HG03575 (cell line): ENCODE measurements around the gene ENTPD5.

Experiments used
- ATAC-seq: cut with Tn5 transposase; IDR thresholded peaks from one replicate; pipeline ENCODE4 v1.9.1; 2021; ENCODE audit not compliant: unreplicated experiment, insufficient number of reproducible peaks, low FRiP score; ENCODE audit errors: extremely low read depth

ENTPD5 gene, protein sequence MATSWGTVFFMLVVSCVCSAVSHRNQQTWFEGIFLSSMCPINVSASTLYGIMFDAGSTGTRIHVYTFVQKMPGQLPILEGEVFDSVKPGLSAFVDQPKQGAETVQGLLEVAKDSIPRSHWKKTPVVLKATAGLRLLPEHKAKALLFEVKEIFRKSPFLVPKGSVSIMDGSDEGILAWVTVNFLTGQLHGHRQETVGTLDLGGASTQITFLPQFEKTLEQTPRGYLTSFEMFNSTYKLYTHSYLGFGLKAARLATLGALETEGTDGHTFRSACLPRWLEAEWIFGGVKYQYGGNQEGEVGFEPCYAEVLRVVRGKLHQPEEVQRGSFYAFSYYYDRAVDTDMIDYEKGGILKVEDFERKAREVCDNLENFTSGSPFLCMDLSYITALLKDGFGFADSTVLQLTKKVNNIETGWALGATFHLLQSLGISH

DNA sequence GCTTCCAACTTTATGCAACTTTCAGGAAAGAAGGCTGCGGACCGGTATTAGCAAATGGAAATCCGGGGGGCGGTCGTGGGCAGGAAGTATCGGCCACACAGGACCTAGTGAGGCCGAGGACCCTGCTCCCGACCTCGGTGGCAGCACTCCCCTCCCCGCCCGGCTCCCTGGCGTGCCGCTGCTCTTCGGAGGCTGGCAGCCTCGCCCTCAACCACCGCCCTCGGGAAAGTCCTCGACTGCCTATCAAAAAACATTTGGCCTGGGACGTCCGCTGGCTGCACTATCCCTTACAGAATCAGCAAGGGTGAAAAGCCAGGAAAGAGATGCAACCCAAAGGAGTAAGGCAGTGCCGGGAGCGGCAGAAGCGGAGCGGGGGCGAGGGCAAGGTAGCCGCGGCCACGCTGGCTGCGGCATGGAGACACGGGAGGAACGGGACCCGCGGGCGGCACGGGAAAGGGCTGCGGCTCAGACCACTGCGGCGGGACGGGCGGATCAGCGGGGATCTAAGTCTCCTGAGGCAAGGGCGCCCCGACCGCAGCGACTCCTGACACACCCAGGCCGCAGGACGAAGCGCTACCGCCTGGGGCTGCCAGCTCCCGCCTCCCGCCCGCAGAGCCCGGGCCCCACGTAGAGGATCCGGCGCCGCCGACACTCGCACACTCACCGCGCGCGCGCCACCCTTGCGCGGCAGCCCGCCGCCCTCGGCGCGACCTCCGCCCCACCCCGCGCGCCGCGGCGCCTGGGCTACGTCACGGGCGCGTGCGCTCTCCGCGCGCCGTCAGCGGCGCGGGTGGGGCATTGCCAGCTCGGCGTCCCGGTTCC lies at the start of gene ENTPD5, which contains the start of gene BBOF1:
ENTPD5 (minus strand) TSS at position 703 of the 822 bp plus-strand sequence. CDS start 31,186 bp downstream, outside the sequence.
BBOF1 (plus strand) TSS at position 764 of the 822 bp plus-strand sequence. CDS start 130 bp downstream, outside the sequence.
- no peak for ATAC-seq

DNA sequence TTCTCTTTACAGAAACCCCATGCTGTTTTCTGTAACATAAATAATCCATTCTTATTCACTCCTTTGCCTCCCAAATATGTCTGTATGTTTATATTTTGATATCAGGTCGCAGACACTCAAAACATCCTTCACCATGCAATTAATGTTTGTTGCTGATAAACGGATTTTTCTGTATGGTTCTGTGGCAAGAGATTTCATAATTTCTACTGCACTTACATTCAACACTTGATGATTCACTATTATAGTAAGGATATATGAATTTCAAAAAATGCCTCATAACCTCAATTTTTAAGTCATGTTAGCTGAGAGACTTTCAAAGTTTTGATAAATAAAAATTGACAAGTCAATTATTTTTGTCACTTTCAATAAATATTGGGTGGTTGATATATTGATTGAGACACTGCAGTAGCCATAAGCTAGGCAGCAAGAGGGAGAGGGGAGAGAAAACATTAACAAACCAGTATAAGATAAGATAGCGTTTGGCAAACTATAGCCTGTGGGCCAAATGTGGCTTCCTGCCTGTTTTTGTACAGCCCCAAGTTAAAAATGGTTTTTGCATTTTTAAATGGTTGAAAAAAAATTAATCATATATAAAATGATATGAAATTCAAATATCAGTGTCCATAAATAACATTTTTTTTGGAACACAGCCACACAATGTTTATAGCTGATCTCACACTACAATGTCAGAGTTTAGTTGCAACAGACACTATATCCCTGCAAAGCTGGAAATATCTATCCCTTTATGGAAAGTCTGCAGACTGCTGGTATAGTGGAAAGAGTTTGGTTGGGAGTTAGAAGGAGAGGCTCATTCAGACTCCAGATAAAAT lies 46.9 kb upstream of the ENTPD5 start:
- ATAC-seq = no peak

DNA sequence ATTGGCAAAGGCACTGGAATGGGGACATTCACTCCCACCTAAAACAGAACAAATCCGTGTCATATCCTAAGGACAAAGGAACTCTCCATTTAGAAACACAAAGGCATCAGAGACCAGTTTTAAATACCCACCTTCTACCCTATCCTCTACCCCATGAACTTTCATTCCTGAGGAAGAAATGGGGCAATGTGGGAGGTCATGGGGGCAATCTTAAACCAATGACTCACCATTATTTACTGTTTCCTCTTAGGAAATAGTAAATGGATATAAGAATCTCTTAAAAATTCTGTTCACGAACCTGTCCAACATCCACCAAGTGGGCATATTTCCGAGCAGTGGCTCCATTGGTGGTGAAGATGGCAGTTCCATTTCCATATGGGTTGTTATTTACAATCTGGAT lies 45.8 kb upstream of the ENTPD5 start:
- ATAC-seq = no peak

DNA sequence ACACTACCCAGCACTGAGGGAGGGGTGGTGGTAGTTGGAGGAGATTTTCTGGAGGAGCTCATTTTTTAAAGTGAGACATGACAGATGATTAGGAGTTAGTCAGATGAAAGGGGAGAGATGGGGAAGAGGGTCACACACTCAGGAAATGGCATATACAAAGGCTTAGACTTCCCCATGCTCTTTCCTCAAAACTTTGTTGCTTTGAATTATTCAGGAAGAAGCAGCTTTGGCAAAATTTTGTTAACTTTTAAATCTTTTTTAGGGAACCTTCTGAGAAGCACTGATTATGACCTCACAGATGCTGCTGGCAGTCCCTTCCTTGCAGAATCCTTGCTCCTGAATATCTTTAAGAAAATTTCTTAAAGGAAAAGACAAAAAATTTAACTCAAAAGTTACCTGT lies 45.3 kb upstream of the ENTPD5 start:
- ATAC-seq = no peak

DNA sequence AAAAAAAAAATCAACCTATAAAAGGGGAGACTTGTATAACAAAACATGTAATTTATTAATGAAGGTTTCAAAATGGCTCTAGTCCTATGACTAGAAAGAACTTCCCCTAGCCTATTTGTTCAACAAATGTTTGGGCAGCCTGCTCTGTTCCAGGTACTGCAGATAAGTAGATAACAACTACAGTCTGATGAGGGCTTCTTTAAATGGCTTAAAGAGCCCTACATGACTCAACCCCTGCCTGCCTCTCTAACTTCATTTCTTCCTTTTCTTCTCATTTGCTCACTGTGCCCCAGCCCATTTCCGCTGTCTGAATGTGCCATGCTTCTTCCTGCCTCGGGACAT lies 43.7 kb upstream of the ENTPD5 start:
- no peak for ATAC-seq

DNA sequence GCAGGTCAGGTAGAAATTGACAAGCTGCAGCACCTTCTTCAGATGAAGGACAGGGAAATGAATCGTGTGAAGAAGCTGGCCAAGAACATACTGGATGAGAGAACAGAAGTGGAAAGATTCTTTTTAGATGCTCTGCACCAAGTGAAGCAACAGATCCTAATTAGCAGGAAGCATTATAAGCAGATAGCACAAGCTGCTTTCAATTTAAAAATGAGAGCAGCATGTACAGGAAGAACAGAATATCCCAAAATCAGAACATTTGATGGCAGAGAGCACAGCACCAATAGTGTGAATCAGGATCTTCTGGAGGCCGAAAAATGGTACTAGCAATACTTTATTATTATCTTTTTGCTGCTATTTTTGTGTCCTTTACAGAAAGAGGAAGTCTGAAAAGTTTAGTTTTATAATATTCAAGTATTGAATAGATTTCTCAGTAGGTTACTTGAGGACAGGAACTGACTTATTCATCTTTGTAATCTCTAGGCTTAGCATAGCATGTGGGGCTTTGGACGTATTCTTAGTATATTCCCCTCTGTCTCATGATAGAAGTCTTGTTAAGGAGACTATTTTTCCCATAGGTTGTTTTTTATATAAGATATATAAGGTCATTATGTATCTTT lies 30.9 kb upstream of the ENTPD5 start:
- ATAC-seq = no peak

DNA sequence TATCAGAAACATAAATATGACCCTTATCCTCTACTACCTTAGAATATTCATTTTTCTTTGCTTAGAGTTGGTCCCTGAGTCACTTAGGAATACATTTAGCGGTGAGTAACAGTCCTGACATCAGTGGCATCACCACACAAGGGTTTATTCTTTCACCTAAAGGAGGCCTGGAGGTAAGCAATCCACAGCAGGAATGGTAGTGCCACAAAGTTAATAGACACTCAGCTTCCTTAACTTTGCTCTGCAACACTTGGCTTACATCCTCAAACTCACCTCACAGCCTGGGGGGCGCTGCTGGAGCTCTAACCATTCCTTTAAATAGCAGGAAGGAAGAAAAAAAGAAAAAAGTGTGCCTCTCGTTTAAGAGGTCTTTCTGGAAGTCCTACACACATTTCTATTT lies 29.2 kb upstream of the ENTPD5 start:
- ATAC-seq = no peak

DNA sequence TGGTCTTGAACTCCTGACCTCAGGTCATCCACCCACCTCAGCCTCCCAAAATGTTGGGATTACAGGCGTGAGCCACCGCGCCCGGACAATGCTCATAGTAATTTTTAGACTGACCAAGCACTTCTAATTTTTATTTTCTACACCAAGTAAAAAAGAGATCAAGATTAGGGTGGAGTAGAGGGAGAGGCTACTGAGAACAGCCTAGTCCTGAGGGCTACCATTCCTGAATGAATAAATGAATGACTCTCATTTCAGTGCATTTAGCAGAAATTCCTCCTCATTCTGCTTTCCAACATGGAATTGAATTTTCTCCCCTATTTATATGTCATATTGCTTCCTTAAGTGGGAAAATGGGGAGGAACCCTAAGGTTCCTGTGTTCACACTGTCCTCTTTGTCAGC lies 26.4 kb upstream of the ENTPD5 start:
- no peak for ATAC-seq

DNA sequence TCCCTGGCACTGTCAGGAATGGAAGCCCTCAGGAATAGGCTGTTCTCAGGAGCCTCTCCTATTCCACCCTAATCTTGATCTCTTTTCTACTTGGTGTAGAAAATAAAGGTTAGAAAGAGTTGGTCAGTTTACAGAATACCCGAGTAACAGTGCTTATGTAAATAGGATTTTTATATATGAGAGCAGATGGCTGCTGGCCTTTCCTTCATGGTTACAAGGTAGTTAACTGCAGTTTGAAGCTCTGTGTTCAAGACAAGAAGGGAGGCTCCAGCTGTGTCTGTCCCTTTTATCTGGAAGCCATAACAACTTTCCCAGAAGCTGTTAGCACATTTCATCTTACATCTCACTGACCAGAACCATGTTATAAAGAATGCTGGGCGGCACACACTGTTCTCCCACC lies 23.2 kb upstream of the ENTPD5 start:
- no peak for ATAC-seq

DNA sequence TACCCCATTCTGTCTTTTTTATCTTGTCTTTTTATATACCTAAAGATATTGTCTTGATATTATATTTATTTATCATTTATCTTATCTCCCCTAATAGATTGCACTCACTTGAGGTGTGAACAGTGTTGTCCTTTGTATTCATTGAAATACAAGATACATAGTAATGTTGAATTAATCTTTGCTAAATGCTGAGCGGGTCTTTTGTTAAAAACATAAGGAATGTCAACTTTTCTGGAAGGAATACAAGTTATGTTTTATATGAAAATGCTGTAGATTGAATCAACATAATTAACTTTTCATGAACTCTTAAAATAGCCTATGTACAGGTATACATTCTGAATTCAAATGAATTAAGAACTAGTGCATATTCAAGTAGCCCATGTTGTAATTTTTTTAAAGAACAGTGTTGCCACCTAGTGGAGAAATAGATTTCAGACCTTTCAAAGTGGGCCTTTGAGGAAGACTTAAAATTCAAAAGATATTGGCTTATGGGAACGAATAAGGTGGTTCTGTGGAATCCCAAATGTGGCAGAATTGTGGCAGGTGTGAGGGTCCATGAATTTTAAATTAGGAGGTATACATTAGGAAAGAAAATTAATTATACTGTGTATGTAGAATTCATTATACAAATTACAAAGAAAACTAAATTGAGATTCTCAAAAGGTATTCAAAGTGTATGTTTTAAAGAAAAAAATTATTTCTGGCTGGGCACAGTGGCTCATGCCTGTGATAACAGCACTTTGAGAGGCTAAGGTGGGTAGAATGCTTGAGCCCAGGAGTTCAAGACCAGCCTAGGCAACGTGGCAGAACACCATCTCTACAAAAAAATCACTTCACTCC lies 19.2 kb upstream of the ENTPD5 start:
- ATAC-seq = no peak

DNA sequence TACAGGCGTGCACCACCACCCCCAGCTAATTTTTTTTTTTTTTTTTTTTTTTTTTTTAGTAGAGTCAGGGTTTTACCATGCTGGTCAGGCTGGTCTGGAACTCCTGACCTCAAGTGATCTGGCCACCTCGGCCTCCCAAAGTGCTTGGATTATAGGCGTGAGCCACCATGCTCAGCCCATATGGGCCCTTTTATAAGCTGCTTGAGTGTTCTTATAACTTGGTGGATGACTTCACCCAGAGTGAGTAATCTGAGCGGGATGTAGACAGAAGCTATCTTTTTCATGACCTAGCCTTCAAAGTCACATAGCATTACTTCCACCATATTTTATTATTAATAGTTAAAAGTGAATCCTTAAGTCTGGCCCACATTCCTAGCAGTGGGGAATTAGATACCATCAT lies 16.5 kb upstream of the ENTPD5 start:
- no peak for ATAC-seq

DNA sequence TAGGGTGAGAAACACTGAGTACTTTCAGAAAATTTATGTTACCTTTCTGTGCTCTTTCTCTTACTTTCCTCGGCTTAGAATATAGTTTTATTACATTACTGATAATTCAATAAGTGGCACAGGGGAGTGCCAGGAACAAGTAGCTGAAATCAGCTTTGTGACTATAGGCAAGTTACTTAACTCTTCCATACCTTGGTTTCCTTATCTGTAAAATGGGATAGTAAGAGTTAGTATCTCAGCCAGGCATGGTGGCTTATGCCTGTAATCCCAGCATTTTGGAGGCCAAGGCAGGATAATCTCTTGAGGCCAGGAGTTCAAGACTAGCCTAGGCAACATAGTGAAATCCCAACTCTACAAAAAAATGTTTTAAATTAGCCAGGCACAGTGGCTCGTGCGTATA lies 15.5 kb upstream of the ENTPD5 start:
- ATAC-seq = no peak

DNA sequence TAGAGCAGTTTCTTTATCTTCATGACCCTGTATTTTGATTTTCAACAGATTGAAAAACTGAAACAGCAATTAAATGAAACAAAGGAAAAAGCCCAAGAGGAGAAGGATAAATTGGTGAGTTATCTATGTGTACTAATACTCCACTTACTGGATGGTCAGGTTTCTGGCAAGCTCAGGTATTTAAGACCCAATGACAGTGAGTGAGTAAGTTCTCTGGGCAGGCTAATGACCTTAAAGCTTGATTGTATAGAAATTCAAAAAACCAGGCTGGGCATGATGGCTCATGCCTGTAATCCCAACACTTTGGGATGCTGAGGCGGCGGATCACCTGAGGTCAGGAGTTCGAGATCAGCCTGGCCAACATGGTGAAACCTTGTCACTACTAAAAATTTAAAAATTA lies 10.0 kb upstream of the ENTPD5 start:
- ATAC-seq = no peak

DNA sequence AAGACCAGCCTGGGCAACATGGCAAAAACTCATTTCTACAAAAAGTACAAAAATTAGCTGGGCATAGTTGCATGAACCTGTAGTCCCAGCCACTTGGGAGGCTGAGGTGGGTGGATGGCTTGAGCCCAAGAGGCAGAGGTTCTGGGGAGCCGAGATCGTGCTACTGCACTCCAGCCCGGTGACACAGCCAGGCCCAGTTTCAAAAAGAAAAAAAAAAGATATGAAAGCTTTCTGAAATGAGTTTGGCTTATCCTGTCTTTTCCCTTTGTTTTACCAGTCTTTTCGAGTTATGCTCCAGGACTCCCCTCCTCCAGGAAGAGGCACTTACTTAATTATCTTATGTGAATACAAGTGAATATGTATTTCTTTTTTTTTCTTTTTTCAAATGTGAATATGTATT lies 3.3 kb upstream of the ENTPD5 start:
- no peak for ATAC-seq

DNA sequence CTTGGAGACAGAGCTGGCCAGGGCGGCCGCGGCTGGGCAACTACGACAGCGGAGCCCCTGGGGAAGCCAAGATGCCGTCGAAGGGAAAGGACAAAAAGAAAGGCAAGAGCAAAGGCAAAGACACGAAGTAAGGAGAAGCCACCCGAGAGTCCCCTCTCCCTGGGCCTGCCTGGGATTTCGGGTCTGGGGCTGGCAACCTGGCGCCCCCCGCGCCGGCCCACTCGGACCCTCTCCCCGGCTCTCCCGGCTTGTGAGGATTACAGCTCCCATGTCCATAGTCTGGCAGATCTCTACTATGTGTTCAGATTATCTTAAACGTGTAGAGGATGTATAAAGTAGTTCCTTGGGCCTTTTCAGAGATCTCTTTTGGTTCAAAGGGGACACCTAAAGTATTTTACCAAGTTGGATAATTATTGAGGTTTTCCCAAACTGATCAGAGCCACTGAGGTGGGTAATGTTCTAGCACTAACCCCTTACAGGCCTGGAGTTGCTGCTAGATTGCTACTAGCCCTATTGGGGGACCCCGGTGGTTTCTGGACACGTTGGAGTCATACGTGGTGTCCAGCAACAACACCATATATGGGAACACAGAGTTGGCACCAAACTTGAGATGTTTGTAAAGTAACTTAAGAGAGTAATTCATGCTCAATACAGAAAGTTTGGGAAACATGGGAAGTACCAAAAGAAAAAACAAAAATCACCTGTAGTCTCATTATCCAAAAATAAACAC lies 485 bp upstream of the ENTPD5 start:
- ATAC-seq = no peak

DNA sequence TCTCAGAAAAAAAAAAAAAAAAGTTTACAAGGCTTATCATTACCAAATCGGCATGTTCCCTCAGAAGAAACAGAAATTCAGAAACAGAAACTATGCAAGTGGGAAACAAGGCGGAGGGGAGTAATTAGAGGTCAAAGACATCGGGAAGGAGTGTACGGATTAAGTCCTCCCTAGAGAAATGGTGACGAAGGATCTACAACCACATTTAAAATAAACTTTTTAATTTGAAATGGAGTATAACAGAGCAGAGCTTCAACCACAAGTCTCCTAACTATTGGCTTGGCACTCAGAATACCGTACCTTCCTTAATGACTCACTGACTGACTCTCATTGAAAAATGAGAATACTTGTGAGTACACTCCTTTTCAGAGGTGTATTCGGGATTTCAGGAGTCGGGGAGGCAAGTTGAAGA lies 908 bp downstream of the ENTPD5 start:
- ATAC-seq = no peak

DNA sequence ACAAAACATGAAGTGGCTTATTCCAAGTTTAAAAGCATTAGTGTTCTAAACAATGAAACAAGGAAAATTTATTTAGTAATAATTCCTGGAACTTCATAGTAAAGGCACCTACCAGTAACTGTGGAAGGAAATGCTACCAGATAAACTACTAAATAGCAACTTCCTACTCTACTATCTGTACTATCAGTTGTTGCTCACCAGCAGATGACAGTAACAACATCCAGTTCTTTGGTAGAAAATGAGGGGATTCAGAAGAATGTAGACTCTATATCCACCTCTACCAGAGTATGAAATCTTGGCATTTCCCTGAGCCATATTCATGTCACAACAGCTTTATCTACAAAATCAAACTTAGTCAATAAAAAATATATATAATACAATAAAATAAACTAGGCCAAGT lies 3.1 kb downstream of the ENTPD5 start:
- no peak for ATAC-seq

DNA sequence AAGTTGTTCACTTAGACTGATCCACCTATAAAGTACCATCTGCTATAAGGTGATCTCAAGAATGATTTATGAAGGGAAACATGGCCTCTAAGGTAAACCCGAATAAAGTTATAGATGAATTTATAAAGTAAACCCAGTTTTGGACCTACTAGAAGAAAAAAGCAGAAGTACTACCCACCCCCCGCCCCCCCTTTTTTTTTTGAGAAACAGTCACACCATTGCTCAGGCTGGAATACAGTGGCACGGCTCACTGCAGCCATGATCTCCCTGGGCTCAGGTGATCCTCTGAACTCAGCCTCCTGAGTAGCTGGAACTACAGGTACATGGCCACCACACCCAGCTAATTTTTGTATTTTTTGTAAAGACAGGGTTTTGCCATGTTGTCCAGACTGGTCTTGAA lies 3.9 kb downstream of the ENTPD5 start:
- no peak for ATAC-seq
